Choroid plexus epithelial cell (primary cell): Measurements from ENCODE around the gene OR10G3.
A peak's percentile ranks its signal among the peaks of the same experiment; 100 is the strongest.

Experiments
- DNase-seq: peaks from one replicate; pipeline ENCODE4 v3.0.0-alpha.2; 2010; ENCODE audit warnings: low read depth
- H3K4me3 ChIP-seq: 2 replicates; pipeline ENCODE4 v1.5.1; 2011; ENCODE audit warnings: low read depth, mild to moderate bottlenecking, control low read depth, low read length, moderate library complexity
- TF ChIP-seq, protein P1 (sequence below): conservative IDR thresholded peaks from 2 replicates; pipeline ENCODE4 v1.5.1; 2011; ENCODE audit warnings: low read depth, mild to moderate bottlenecking, control low read depth, inconsistent platforms, low read length, moderate library complexity

The OR10G3 gene

DNA sequence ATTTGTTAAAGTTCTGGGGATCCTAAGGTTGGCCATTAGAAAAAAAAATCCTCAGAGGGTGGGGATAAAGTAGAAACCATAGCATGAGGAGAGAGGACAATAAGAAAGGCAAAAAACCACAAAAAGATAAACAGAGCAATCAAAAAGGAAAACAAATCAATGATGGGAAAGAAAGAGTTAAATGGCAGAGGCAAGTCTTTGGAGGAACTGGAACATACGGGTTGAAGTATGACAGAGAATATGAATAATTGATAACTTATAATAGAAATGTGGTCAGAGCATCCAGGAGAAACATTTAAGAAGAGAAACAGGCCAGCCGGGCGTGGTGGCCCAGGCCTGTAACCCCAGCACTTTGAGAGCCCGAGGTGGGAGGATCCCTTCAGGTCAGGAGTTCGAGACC is 35.9 kb downstream of the OR10G3 start:
- no peak overlapping the region for H3K4me3 ChIP-seq
- no peak for DNase-seq
- TF ChIP-seq, protein P1, sequence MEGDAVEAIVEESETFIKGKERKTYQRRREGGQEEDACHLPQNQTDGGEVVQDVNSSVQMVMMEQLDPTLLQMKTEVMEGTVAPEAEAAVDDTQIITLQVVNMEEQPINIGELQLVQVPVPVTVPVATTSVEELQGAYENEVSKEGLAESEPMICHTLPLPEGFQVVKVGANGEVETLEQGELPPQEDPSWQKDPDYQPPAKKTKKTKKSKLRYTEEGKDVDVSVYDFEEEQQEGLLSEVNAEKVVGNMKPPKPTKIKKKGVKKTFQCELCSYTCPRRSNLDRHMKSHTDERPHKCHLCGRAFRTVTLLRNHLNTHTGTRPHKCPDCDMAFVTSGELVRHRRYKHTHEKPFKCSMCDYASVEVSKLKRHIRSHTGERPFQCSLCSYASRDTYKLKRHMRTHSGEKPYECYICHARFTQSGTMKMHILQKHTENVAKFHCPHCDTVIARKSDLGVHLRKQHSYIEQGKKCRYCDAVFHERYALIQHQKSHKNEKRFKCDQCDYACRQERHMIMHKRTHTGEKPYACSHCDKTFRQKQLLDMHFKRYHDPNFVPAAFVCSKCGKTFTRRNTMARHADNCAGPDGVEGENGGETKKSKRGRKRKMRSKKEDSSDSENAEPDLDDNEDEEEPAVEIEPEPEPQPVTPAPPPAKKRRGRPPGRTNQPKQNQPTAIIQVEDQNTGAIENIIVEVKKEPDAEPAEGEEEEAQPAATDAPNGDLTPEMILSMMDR = no peak

DNA sequence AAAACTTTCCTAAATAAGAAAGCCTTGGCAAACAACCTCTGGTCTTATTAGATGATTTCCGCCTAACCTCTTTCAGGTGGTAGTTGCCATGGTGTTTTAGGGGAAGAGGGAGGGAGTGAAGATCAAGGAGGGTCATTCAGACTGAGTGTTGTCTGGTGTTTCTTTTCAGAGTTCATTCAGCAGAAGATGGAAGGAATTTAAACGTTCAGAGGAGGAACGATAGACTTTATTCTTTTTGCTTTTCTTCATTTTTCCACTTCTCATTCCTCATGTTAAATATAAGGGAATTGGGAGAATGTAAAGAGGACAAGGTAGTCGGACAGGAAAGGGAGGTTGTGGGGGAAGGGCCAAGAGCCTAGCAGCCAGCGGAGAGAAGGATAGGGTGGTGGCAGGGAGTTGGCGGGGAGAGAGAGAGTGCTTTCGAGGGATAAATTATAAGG is 36.3 kb downstream of the OR10G3 start:
- DNase-seq = no peak
- TF ChIP-seq, protein P1 = no peak
- no peak overlapping the region for H3K4me3 ChIP-seq

DNA sequence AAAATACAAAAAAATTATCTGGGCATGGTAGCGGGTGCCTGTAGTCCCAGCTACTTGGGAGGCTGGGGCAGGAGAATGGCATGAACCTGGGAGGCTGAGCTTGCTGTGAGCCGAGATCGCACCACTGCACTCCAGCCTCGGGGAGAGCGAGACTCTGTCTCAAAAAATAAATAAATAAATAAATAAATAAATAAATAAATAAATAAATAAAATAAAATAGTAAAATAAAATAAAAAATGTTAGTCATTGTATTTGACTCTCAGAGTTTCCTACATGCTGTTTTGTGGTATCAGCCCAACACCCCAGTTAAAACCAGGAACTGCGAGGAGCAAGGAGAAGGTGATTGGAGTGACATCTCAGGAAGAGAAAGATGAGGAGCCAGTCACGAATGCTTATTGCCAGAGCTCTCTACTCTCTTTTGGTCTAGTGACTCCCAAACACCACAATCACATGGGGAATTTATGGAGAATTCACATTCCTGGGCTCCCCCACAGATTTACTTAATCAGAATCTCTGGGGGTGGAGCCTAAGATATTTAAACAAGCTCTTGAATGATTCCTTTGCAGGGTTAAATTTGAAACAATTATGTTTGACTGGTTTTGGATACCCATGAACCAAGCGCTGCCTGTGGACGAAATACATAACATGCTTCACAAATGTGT is 38.3 kb downstream of the OR10G3 start:
- no peak overlapping the region for H3K4me3 ChIP-seq
- no peak for DNase-seq
- TF ChIP-seq, protein P1 = no peak

DNA sequence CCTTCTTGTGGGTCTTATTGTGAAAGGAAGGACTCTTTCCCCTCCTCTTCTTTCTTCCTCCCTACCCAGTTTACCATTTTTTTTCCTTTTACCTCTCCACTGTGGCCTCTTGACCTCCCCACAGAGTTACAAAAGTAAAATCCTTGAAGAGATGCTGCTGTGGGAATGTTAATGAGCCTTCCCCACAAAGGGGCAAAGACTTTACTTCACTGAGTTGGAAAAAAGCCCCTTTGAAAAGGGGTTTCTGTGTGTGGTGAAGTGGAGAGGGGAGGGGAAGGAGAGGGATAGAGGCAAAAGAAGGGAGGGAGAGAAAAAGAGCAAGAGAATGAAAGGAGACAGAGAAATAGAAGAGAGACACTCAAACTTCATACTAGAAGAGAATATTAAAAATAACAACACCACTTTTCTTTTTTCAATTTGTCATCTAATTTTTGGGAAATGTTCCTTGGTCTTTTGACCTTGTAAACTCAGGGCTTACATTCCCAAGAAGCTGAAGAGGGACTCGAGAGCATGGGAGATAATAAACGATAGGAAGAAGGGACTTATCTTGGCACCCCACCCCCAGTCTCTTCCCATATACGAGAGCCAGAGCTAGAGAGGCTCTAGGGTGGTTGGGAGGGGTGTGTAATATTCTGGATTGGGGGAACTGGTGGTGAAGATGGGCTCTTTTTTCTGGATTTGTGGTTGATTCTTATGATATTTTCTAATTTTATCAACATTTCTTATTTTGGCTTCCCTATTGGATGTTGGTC is 40.5 kb downstream of the OR10G3 start:
- DNase-seq = no peak
- TF ChIP-seq, protein P1 = no peak
- H3K4me3 ChIP-seq = no peak overlapping the region

DNA sequence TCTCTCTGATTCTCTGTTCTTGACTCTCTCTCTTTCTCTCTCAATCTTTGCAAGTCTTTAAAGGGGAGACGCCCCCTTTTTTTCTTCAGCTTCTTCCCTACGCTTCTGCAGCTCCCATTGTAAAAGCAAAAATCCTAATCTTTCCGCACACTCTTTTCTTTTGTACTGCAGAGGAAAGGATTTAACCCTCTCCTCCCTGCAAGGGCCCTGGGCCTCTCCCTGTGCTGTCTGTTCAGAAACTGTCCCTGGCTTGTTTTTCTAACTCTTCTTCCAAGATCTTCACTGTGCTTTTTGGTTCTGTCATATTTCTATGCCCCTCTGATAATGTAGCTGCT is 42.8 kb downstream of the OR10G3 start:
- H3K4me3 ChIP-seq = peak overlapping the region; percentile 45
- DNase-seq = no peak
- TF ChIP-seq, protein P1 = no peak

DNA sequence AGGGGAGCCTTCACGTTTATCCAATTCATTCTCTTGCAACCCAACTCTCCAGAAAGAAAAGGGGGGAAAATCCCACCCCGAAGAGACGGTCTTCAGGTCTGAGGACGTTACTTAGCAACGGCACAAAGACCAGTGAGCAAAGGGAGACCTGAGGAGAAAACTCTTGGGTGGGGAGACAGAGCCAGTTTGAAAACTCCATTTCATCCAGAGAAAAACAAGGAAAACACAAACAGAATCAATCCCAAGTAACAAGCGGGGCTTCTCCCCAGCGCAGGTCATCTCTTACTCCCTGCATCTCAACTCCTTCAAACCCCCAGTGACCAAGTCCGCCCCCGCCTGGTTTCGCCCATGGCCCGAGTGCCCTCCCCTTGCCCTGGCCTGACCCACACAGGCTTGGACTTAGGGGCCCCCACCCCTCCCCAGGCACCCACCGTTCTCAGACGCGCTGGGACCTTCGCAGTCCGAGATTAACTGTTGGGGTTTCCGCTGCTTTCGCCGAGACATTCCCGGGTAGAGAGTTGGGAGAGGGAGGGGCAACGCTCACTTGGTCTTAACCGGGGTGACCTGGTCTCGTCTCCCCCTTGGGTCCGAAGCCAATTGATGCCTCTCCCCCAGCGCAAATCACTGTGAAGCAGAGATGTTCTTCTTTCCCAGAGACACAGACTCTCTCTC is 43.3 kb downstream of the OR10G3 start:
- no peak for DNase-seq
- H3K4me3 ChIP-seq = peak overlapping the region; percentile 45
- TF ChIP-seq, protein P1 = no peak
